HEK293T (cell line): ENCODE measurements around the gene SLC1A6.
"Not testable (repeated sequence)": the region's sequence is repeated elsewhere in the genome, so short reads cannot be mapped to it uniquely, and the experiment has no call there.

Source experiments
- CTCF ChIA-PET: fragments of 350-600 bp; formaldehyde crosslinking; extraction: SDS; loops from one replicate; lab custom pipeline; 2021; ENCODE audit warnings: antibody characterized with exemption, inconsistent platforms; lab: Yijun Ruan, JAX
- POLR2A ChIA-PET: fragments of 350-600 bp; formaldehyde crosslinking; extraction: SDS; loops from one replicate; lab custom pipeline; 2020; ENCODE audit warnings: antibody characterized with exemption, inconsistent platforms; lab: Yijun Ruan, JAX
- DNase-seq: peaks from one replicate; pipeline ENCODE4 v3.0.0; 2012; ENCODE audit warnings: mixed read lengths; ENCODE audit errors: extremely low spot score
- ARNT ChIP-seq: fragments of 450-650 bp; IDR thresholded peaks from 2 replicates; pipeline ENCODE4 v1.6.1; 2017; ENCODE audit warnings: mild to moderate bottlenecking
- BHLHE40 ChIP-seq: fragments of 450-650 bp; IDR thresholded peaks from 2 replicates; pipeline ENCODE4 v1.6.1; 2016; ENCODE audit warnings: mild to moderate bottlenecking, moderate library complexity, borderline replicate concordance
- CTBP1 ChIP-seq: fragments of 450-650 bp; IDR thresholded peaks from 2 replicates; pipeline ENCODE4 v1.6.1; 2016; ENCODE audit warnings: borderline replicate concordance
- ELF4 ChIP-seq: fragments of 450-650 bp; IDR thresholded peaks from 2 replicates; pipeline ENCODE4 v1.6.1; 2017; ENCODE audit warnings: antibody characterized with exemption
- FOXA1 ChIP-seq: fragments of 450-650 bp; IDR thresholded peaks from 2 replicates; pipeline ENCODE4 v1.6.1; 2016; ENCODE audit warnings: mild to moderate bottlenecking
- FOXK2 ChIP-seq: fragments of 450-650 bp; IDR thresholded peaks from 2 replicates; pipeline ENCODE4 v1.6.1; 2016; ENCODE audit warnings: mild to moderate bottlenecking
- FOXM1 ChIP-seq: fragments of 450-650 bp; IDR thresholded peaks from 2 replicates; pipeline ENCODE4 v1.6.1; 2017; ENCODE audit warnings: mild to moderate bottlenecking, borderline replicate concordance
- HDGF ChIP-seq: fragments of 450-650 bp; IDR thresholded peaks from 2 replicates; pipeline ENCODE4 v1.6.1; 2017; ENCODE audit warnings: antibody characterized with exemption, borderline replicate concordance
- L3MBTL2 ChIP-seq: fragments of 450-650 bp; conservative IDR thresholded peaks from 2 replicates; pipeline ENCODE4 v1.6.1; 2016; ENCODE audit warnings: mild to moderate bottlenecking
- LEF1 ChIP-seq: fragments of 450-650 bp; IDR thresholded peaks from 2 replicates; pipeline ENCODE4 v1.6.1; 2017; ENCODE audit warnings: mild to moderate bottlenecking, borderline replicate concordance
- NFRKB ChIP-seq: fragments of 450-650 bp; IDR thresholded peaks from 2 replicates; pipeline ENCODE4 v1.6.1; 2016; ENCODE audit warnings: mild to moderate bottlenecking, moderate library complexity
- SP1 ChIP-seq: fragments of 450-650 bp; IDR thresholded peaks from 2 replicates; pipeline ENCODE4 v1.6.1; 2017
- SUZ12 ChIP-seq: fragments of 450-650 bp; IDR thresholded peaks from 2 replicates; pipeline ENCODE4 v1.6.1; 2016; ENCODE audit warnings: mild to moderate bottlenecking
- TARDBP ChIP-seq: fragments of 450-650 bp; IDR thresholded peaks from 2 replicates; pipeline ENCODE4 v1.6.1; 2016
- ZNF384 ChIP-seq: fragments of 450-650 bp; IDR thresholded peaks from 2 replicates; pipeline ENCODE4 v1.6.1; 2016
- TF ChIP-seq, protein P1 (sequence below): fragments of 450-650 bp; IDR thresholded peaks from 2 replicates; pipeline ENCODE4 v1.6.1; 2016

The SLC1A6 gene

DNA sequence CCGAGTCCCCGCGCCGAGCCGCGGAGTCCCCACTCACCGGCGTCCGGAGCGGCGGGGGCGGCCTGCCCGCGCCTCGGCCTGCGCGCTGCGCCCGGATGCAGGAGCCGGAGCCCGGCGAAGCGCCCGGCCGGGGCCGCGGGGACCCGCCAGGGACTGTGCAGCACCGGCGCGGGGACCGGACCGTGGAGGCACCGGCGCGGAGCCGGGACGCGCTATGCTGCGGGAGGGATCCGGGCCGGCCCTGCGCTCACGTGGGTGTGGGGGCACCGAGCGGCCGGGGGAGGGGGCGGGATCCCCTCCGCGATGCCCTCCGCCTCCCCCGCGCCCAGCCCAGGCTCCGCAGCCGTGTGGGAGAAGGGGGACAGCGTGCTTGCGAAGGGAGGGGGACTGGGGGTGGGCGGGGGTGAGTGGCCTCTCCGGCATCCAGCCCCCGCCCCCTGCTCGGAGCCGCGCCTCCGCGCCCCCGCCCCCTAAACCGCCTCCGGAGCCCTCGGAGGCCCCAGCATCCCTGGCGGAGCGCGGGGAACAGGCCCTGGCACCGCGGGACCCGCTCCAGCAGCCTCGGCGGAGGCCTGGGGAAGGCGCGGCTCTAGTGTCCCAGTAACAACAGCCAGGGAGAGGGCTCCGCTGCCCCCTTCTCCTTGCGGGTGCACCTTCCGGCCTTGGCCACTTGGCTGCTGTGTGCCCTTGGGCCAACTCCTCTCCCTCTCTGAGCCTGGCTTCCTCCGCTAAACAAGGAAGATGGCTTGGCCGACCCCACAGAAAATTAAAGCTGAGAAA, at the start of gene SLC1A6:
Gene SLC1A6, minus strand, starts transcription at position 389 of the 780 bp plus-strand sequence. CDS start 6,954 bp downstream, outside the sequence.
- DNase-seq = peak; percentile 26
- ChIA-PET POLR2A (no interaction called here), CTCF (no interaction called here)
- TF ChIP-seq HDGF (no peak), ARNT (no peak), FOXK2 (no peak), TARDBP (no peak), L3MBTL2 (no peak), BHLHE40 (no peak)

DNA sequence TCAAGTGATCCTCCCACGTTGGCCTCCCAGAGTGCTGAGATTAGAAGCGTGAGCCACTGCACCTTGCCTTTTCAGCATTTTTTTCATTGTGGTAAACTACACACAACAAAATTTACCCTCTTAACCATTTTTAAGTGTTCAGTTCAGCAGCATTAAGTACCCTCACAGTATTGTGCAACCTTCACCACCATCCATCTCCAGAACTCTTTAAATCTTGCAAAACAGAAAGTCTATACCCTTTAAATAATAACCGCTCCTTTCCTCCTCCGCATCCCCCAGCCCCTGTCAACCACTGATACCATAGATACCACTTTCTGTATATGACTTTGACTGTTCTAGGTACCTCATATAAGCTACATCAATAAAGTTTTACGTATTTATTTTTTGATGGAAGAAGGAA, 48.8 kb upstream of the SLC1A6 start:
- TF ChIP-seq, protein P1, sequence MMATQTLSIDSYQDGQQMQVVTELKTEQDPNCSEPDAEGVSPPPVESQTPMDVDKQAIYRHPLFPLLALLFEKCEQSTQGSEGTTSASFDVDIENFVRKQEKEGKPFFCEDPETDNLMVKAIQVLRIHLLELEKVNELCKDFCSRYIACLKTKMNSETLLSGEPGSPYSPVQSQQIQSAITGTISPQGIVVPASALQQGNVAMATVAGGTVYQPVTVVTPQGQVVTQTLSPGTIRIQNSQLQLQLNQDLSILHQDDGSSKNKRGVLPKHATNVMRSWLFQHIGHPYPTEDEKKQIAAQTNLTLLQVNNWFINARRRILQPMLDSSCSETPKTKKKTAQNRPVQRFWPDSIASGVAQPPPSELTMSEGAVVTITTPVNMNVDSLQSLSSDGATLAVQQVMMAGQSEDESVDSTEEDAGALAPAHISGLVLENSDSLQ = no peak
- TF ChIP-seq ZNF384 = no peak

DNA sequence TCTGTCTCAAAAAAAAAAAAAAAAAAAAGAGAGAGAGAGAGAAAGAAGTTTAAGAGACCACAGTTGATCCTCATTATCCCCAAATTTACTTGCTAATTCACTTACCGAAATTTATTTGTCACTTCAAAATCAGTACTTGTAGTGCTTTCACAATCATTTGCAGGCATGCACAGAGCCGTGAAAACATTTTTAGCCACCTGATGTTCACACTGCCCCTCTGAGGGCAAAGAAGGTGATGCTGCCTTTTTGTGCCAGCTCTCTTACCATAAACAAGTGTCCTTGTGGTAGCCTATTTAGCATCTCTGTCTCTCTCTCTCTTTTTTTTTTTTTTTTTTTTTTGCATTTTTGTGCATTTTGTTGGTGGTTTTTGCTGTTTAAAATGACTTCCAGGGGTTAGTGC, 45.6 kb upstream of the SLC1A6 start:
- ChIA-PET CTCF (interaction anchor here (0.6 to 0.7 kb wide), 3 partner anchors 12 to 763 kb away, joined by 3 to 5 read pairs (median 5); no protein-coding TSS in a partner anchor), POLR2A (no interaction called here)
- TF ChIP-seq SUZ12 (no peak), HDGF (no peak)
- DNase-seq = peak; percentile 23

More for the DNA sequence above, 48.8 kb upstream of the SLC1A6 start:
- CTCF ChIA-PET = no interaction called here
- POLR2A ChIA-PET = no interaction called here
- no peak for DNase-seq

DNA sequence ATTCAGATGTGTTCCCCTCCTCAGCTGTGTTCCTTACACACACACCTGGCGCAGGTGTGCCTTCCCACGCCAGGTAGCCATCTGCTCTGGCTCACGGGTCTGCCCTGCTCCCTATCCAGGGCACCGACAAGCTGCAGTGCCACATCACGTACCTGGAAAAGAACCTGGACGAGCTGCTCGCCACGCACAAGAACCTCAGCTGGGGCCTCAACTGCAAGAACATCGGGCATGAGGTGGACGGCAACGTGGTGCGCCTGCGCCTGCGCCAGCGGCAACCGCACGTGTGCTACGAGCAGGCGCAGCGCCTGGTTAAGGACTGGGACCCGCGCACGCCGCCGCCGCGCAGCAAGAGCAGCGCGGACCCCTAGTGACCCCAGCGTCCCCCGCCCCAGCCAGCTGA, 43.1 kb upstream of the SLC1A6 start:
- POLR2A ChIA-PET = no interaction called here
- CTCF ChIA-PET = no interaction called here
- no peak for TF ChIP-seq CTBP1
- TF ChIP-seq BHLHE40 = no peak
- no peak for TF ChIP-seq ARNT
- TF ChIP-seq LEF1 = no peak
- TF ChIP-seq FOXM1 = no peak
- TF ChIP-seq FOXA1 = no peak
- TF ChIP-seq SP1 = no peak
- no peak for TF ChIP-seq FOXK2
- no peak for TF ChIP-seq L3MBTL2
- TF ChIP-seq SUZ12 = no peak
- DNase-seq = no peak

DNA sequence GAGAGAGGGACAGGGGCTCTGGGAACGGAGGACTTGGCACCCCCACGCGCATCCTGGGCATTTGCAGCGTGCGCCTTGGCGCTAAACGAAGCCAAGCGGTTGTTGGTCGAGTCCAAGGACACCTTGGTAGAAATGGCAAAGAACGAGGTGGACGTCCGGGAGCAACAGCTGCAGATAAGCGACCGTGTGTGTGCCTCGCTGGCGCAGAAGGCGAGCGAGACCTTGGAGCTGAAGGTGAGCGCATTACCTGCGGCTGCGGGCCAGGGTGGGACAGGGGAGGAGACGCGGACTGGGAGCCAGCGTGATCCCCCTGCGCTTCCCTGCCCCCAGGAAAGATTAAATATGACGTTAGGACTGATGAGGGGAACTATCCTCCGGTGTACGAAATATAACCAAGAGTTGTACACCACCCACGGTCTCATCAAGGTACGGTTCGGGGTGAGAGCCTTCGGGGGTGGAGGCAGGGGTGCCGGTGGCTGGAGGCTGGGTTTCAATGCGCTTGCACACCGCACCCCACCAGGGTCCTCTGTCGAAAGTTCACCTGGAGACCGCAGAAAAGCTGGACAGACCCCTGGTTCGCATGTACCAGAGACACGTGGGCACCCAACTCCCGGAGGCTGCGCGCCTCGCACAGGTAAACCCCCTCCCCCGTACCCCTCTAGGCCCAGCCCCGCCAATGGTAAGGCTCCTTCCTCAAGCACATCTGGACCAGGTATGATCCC, 41.8 kb upstream of the SLC1A6 start:
- ChIA-PET CTCF (no interaction called here), POLR2A (no interaction called here)
- no peak for TF ChIP-seq TARDBP
- no peak for TF ChIP-seq ELF4
- no peak for TF ChIP-seq SP1
- no peak for TF ChIP-seq LEF1
- TF ChIP-seq, protein P1 = no peak
- no peak for TF ChIP-seq FOXM1
- no peak for TF ChIP-seq ZNF384
- no peak for TF ChIP-seq NFRKB
- TF ChIP-seq FOXK2 = no peak
- no peak for TF ChIP-seq CTBP1
- TF ChIP-seq FOXA1 = no peak
- no peak for TF ChIP-seq SUZ12
- TF ChIP-seq HDGF = no peak
- TF ChIP-seq BHLHE40 = no peak
- TF ChIP-seq ARNT = no peak
- DNase-seq = no peak

DNA sequence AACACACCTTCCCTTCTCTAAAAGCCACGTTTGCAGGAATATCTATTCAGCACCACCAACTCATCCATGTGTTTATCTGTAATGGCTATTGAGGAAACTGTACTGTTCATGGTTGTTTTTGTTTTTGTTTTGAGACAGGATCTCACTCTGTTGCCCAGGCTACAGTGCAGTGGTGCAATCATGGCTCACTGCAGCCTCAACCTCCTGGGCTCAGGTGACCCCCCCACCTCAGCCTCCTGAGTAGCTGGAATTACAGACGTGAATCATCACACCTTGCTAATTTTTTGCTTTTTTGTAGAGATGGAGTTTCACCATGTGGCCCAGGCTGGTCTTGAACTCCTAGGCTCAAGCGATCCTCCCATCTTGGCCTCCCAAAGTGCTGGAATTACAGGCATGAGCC, 39.2 kb upstream of the SLC1A6 start:
- POLR2A ChIA-PET, CTCF ChIA-PET, DNase-seq: not testable (repeated sequence)

DNA sequence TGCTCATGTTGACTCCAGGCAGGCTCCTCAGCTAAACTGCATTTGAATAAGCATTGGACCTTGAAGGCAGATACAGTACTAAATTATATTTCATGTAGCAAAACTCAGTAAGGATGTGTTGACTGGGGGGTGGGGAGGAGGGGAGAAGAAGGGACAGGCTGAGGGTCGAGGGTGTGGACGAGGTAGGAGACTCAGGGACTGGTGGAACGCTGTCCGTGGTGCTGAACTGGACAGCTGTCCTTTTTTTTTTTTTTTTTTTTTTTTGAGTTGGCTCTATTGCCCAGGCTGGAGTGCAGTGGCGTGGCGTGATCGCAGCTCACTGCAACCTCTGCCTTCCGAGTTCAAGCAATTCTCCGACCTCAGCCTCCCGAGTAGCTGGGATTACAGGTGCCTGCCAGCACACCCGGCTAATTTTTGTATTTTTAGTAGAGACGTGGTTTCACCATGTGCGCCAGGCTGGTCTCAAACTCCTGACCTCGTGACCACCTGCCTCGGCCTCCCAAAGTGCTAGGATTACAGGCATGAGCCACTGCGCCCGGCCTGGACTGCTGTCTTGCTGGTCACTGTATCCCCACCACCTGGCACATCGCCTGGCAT, 36.4 kb upstream of the SLC1A6 start:
- ChIA-PET CTCF (no interaction called here), POLR2A (no interaction called here)
- TF ChIP-seq ZNF384 = peak; percentile 82
- TF ChIP-seq FOXA1 = no peak
- TF ChIP-seq BHLHE40 = no peak
- no peak for TF ChIP-seq HDGF
- no peak for TF ChIP-seq ARNT
- peak; percentile 31 for DNase-seq
